ENCODE measurements around the gene STK35.

GRCh38 chr20:2104236-2104635 lies 2.6 kb downstream of the STK35 start:
- no peak for TF ChIP-seq CTCF (IDR thresholded peaks at IDR 0.05)
- no peak for TF ChIP-seq ZFX (IDR thresholded peaks at IDR 0.05; ENCODE audit: borderline replicate concordance)
